GM21381 (cell line): ENCODE results near the gene C11orf52.

Experiments
- ATAC-seq: cut with Tn5 transposase; IDR thresholded peaks from one replicate; pipeline ENCODE4 v1.9.1; 2021; ENCODE audit warnings: mild to moderate bottlenecking, moderate library complexity; ENCODE audit not compliant: unreplicated experiment

The C11orf52 gene

DNA sequence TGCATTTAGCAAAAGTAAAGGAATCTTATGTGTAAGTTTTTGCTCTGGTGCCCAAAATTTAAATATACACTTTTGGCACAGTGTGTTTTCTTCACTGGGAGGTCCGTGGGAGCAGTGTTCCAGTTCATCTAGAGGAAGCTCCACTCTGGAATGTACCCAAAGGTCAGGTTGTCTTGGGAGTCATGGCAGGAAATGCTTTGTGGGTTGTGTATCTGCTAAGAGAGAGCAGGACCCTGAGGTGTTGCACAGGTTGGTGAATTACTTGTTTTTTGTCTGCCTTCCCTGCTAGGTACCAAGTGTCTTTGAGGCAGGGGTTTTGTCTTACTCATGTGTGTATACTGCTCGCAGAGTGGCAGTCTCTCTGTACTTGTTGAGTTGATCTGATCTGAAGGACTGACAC is 55.7 kb downstream of the C11orf52 start:
- ATAC-seq = no peak

GRCh38 chr11:111975076-111975806 is 56.5 kb downstream of the C11orf52 start:
- ATAC-seq = no peak

DNA sequence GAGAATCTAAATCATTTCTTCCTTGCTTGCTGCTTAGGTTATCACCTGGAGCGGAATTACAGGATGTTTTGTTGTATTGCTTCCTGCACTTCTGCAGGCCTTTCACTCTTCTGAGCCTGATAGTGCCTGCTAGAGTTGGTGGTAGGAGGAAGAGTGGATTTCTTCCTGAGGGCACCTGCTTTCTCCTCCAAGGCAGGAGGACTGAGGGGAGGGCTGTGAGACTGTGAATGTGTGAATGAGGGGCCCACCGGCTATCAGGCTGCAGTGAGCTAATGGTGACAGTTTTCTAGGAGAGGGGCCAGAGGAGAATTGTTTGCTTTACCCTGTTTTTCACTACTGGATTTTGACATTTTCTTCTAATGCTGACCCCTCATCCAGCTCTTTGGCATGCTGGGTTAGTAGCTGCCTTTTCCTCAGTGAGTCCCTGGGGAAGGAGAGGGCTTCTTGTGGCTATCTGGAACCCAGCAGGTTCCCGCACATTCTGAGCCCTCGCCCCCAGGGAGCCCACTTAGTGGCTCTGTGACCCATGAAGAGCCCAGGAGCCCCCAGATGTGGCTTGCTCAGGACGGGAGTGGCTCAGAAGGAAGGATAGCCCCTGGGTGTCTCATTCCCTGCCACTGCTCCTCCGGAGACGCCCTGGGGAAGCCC is 57.5 kb downstream of the C11orf52 start:
- ATAC-seq = no peak
